Kidney tubule cell (primary cell): ENCODE data around the gene SMIM1.

Experiments used
- DNase-seq: peaks from one replicate; pipeline ENCODE4 v3.0.0-alpha.2; 2018; ENCODE audit warnings: low spot score

Gene SMIM1

DNA sequence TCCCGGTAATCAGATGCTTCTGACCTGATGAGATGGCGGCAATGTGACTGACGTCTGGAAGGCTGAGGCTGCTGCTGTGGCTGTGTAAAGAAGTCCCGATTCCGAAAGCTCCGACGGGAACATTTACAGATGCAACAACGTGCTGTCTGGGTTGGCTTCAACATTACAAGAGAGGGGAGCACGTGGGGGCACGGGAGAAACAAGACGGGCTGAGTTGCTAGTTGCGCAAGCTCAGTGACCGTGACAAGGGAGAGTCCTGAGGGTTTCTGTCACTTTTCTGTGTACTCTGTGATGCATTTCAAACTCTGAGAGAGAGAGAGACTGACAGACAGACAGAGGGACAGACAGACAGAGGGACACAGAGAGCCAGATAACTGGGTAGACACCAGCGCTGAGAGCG lies 49.4 kb downstream of the SMIM1 start:
- no peak for DNase-seq

DNA sequence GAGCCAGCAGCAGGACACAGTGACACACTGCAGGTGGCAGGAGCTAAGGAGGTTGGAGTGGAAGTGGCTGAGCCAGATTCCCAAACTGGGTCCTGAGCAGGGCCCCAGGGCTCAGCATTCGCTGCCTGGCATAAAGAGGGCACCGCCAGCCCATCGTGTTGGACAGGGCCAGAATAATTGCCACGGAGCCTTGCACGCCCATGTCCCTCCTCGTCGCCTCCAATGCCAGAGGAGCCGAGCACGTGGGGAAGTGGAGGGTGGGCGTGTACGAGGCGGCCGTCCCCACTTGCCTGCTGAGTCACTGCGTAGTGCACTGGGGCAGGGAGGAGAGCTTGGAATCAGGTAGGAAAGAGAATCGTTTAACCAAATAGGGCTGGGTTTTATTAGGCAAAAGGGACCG lies 49.9 kb downstream of the SMIM1 start:
- DNase-seq, result no peak

DNA sequence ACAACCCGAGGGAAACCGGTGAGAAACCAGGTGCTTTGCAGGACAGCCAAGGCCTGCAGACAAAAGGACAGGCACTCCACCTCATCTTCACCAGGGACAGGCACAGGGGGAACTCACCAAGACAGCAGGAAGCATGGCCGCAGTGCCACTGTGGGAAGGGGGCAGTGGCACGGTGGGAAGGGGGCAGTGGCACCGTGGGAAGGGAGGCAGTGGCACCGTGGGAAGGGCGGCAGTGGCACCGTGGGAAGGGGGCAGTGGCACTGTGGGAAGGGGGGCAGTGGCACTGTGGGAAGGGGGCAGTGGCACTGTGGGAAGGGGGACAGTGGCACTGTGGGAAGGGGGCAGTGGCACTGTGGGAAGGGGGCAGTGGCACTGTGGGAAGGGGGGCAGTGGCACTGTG lies 52.1 kb downstream of the SMIM1 start:
- DNase-seq, result no peak

DNA sequence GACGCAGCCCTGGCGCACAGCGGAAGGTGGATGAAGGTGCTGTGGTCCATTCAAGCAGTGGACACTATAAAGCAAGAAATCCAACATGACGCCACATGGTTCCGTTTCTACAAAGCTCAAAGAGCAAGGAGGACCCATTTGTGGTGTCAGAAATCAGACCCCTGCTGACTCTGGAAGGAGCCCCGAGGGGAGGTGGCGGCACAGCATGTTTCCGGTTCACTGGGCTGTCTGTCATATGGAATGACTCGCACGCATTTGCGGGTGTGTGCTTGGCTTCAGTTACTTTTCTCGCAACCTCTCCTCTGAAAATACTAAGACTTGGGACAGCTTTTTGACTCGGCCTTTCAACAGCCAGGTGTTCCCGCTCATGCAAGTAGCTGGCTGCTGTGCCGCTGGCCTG lies 52.8 kb downstream of the SMIM1 start:
- DNase-seq, result no peak
